Activated naive CD4-positive, alpha-beta T cell treated with Interleukin-2 at 50 U/mL for 16 hours (primary cell): ENCODE results near the gene BMERB1.
"Not testable (repeated sequence)": the region's sequence is repeated elsewhere in the genome, so short reads cannot be mapped to it uniquely, and the experiment has no call there.

Source experiments
- DNase-seq: peaks from one replicate; pipeline ENCODE4 v3.0.0-alpha.2; 2020

Gene BMERB1

GRCh38 chr16:15434425-15435215, at the start of gene BMERB1:
Gene BMERB1, plus strand, starts transcription at chr16:15434588. Its CDS starts 66 bp downstream, at chr16:15434654.
- peak; percentile 57 for DNase-seq

- DNase-seq, result not testable (repeated sequence)
Observed at GRCh38 chr16:15388060-15388459, 46.3 kb upstream of the BMERB1 start.

- not testable (repeated sequence) for DNase-seq
Observed at GRCh38 chr16:15389916-15390315, 44.5 kb upstream of the BMERB1 start.

GRCh38 chr16:15393025-15393424, 41.4 kb upstream of the BMERB1 start:
- DNase-seq, result not testable (repeated sequence)

- not testable (repeated sequence) for DNase-seq
Observed at GRCh38 chr16:15395631-15396508, 38.5 kb upstream of the BMERB1 start, which contains the start of gene MPV17L. Gene MPV17L, plus strand, starts transcription at chr16:15395754. Its CDS starts 144 bp downstream, at chr16:15395898.

- not testable (repeated sequence) for DNase-seq
Observed at GRCh38 chr16:15396509-15396829, 37.9 kb upstream of the BMERB1 start.

GRCh38 chr16:15396948-15397594, 37.3 kb upstream of the BMERB1 start:
- no peak for DNase-seq

- DNase-seq, result no peak
Observed at GRCh38 chr16:15398618-15399316, 35.6 kb upstream of the BMERB1 start.

GRCh38 chr16:15399317-15399716, 35.1 kb upstream of the BMERB1 start:
- DNase-seq, result no peak

- DNase-seq, result not testable (repeated sequence)
Observed at GRCh38 chr16:15400314-15400713, 34.1 kb upstream of the BMERB1 start.

- DNase-seq, result no peak
Observed at GRCh38 chr16:15401972-15402371, 32.4 kb upstream of the BMERB1 start.

GRCh38 chr16:15403392-15403995, 30.9 kb upstream of the BMERB1 start:
- no peak for DNase-seq

- not testable (repeated sequence) for DNase-seq
Observed at GRCh38 chr16:15404091-15404490, 30.3 kb upstream of the BMERB1 start.

- DNase-seq, result no peak
Observed at GRCh38 chr16:15404792-15405191, 29.6 kb upstream of the BMERB1 start.

- DNase-seq, result not testable (repeated sequence)
Observed at GRCh38 chr16:15407756-15408155, 26.6 kb upstream of the BMERB1 start.

- not testable (repeated sequence) for DNase-seq
Observed at GRCh38 chr16:15409476-15409875, 24.9 kb upstream of the BMERB1 start.

- no peak for DNase-seq
Observed at GRCh38 chr16:15415511-15415985, 18.8 kb upstream of the BMERB1 start.

- no peak for DNase-seq
Observed at GRCh38 chr16:15417197-15417596, 17.2 kb upstream of the BMERB1 start.

GRCh38 chr16:15418206-15418605, 16.2 kb upstream of the BMERB1 start:
- DNase-seq, result no peak

- not testable (repeated sequence) for DNase-seq
Observed at GRCh38 chr16:15421696-15422095, 12.7 kb upstream of the BMERB1 start.

GRCh38 chr16:15422222-15422621, 12.2 kb upstream of the BMERB1 start:
- DNase-seq, result no peak

GRCh38 chr16:15425861-15426260, 8.5 kb upstream of the BMERB1 start:
- DNase-seq, result no peak
